Measurements from ENCODE around the gene UVRAG. TPM values are rescaled to one million over a fixed set of nuclear protein-coding genes. Genes with fewer than 3 reads are reported as not detected.

UVRAG gene
- total and polyA plus RNA-seq, 2 of the 13 experiments (the other 11 are each of a cell fraction or from before 2014, with no cell fraction given), result 9.7 to 17.3 TPM

GRCh38 chr11:75925785-75926164, 110.8 kb downstream of the UVRAG start:
- H3K4me3 ChIP-seq (replicated peaks in 1 of 3; ENCODE audit: insufficient read depth in 1 of 3, low read depth in 2 of 3, low read length in 3 of 3), result no peak overlapping the region
- DNase-seq (ENCODE audit: low spot score), result no peak
- no peak overlapping the region for H3K27ac ChIP-seq (ENCODE audit: extremely low read length, insufficient read depth, low read length)
- TF ChIP-seq TBX2 (CRISPR knock-in tag; IDR thresholded peaks at IDR 0.05; ENCODE audit: borderline replicate concordance) (no peak), ZFP82 (CRISPR knock-in tag; IDR thresholded peaks at IDR 0.05; ENCODE audit: borderline replicate concordance) (no peak), ZNF605 (CRISPR knock-in tag; IDR thresholded peaks at IDR 0.05) (no peak), ZNF263 (CRISPR knock-in tag; IDR thresholded peaks at IDR 0.05) (no peak), RAD51 (IDR thresholded peaks at IDR 0.05; ENCODE audit: borderline replicate concordance) (no peak), ZNF878 (CRISPR knock-in tag; IDR thresholded peaks at IDR 0.05) (no peak)
- TF ChIP-seq, protein P1, sequence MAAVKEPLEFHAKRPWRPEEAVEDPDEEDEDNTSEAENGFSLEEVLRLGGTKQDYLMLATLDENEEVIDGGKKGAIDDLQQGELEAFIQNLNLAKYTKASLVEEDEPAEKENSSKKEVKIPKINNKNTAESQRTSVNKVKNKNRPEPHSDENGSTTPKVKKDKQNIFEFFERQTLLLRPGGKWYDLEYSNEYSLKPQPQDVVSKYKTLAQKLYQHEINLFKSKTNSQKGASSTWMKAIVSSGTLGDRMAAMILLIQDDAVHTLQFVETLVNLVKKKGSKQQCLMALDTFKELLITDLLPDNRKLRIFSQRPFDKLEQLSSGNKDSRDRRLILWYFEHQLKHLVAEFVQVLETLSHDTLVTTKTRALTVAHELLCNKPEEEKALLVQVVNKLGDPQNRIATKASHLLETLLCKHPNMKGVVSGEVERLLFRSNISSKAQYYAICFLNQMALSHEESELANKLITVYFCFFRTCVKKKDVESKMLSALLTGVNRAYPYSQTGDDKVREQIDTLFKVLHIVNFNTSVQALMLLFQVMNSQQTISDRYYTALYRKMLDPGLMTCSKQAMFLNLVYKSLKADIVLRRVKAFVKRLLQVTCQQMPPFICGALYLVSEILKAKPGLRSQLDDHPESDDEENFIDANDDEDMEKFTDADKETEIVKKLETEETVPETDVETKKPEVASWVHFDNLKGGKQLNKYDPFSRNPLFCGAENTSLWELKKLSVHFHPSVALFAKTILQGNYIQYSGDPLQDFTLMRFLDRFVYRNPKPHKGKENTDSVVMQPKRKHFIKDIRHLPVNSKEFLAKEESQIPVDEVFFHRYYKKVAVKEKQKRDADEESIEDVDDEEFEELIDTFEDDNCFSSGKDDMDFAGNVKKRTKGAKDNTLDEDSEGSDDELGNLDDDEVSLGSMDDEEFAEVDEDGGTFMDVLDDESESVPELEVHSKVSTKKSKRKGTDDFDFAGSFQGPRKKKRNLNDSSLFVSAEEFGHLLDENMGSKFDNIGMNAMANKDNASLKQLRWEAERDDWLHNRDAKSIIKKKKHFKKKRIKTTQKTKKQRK (IDR thresholded peaks at IDR 0.05; ENCODE audit: low read length), result no peak
- WGBS (ENCODE audit: low lambda C conversion rate), result 97% methylated on average over 1 of the region's 1 CpG
- no peaks in the 10 kb centered on the region; a peak in 2 of 5 replicates for H3K36me3 ChIP-seq (replicated peaks in 1 of 2; ENCODE audit: control insufficient read depth in 1 of 2, insufficient read depth in 2 of 2, low read length in 2 of 2)
- no TSS peak for BruUV-seq (replicated peaks)
- ChIA-PET CTCF (ENCODE audit: low intra/inter-chr PET ratio, low total read pairs) (no interaction called here), POLR2A (no interaction called here)
- H2AFZ ChIP-seq (ENCODE audit: low read length), result no peak overlapping the region
- FAIRE-seq, result no peak
- no peak for ATAC-seq
- in situ Hi-C loops (cut with HindIII; ENCODE audit: extremely low pct_ligation_motif_present, low pct_unique_long_range_greater_than_20kb) (no loop called here), intact Hi-C loops (cut with micrococcal nuclease; ENCODE audit: unreplicated experiment) (no loop called here)
- H4K20me1 ChIP-seq (ENCODE audit: insufficient read depth, low read length), result no peaks in the 10 kb centered on the region
- H3K4me2 ChIP-seq (ENCODE audit: low read depth, low read length), result no peak overlapping the region
- no peaks in the 10 kb centered on the region for H3K79me2 ChIP-seq (ENCODE audit: insufficient read depth, low read length)
- no peaks in the 10 kb centered on the region for H3K4me1 ChIP-seq (ENCODE audit: insufficient read depth, low read length)
- H3K9ac ChIP-seq (ENCODE audit: insufficient read depth, low read depth, low read length), result no peak overlapping the region
- no peaks in the 10 kb centered on the region; a peak in 1 of 5 replicates for H3K27me3 ChIP-seq (ENCODE audit: control insufficient read depth in 1 of 2, insufficient read depth in 2 of 2, low read length in 2 of 2)
- no peaks in the 10 kb centered on the region for H3K9me3 ChIP-seq (ENCODE audit: low read length)

Measured in HepG2 (cell line).